Stimulated activated naive B cell treated with anti-CD40 and anti-IgM and Interleukin-4, amounts not matched to agents 10 μg/mL and 1 μg/mL and 100 μg/mL, for 72 hours (primary cell): ENCODE measurements around the gene PCNT.
"Not testable (repeated sequence)": the region's sequence is repeated elsewhere in the genome, so short reads cannot be mapped to it uniquely, and the experiment has no call there.

Experiments used
- ATAC-seq, 2 donors: fragments of 150-1000 bp; cut with Tn5 transposase; replicated peaks; 2 replicates each; pipeline ENCODE4 v1.10.0; 2021; ENCODE audit warnings: moderate library complexity in 1 of 2
- DNase-seq: peaks from one replicate; pipeline ENCODE4 v3.0.0; 2021
- H3K27ac Mint-ChIP-seq: one replicate; pipeline ENCODE4 v1.8.0; 2022; ENCODE audit warnings: mild to moderate bottlenecking, mixed read lengths
- H3K27me3 Mint-ChIP-seq, 2 donors: one replicate each; pipeline ENCODE4 v1.8.0; 2022; ENCODE audit warnings: mixed read lengths in 2 of 2
- H3K36me3 Mint-ChIP-seq, 2 donors: one replicate each; pipeline ENCODE4 v1.8.0; 2022; ENCODE audit warnings: mixed read lengths in 2 of 2, mild to moderate bottlenecking in 1 of 2
- H3K4me1 Mint-ChIP-seq, 2 donors: one replicate each; pipeline ENCODE4 v1.8.0; 2022; ENCODE audit warnings: mixed read lengths in 2 of 2, mild to moderate bottlenecking in 1 of 2
- H3K4me3 Mint-ChIP-seq, 2 donors: one replicate each; pipeline ENCODE4 v1.8.0; 2022; ENCODE audit warnings: mild to moderate bottlenecking in 2 of 2, mixed read lengths in 2 of 2, moderate library complexity in 1 of 2
- H3K9me3 Mint-ChIP-seq, 2 donors: one replicate each; pipeline ENCODE4 v1.8.0; 2022; ENCODE audit warnings: mixed read lengths in 2 of 2, mild to moderate bottlenecking in 1 of 2

Gene PCNT

GRCh38 chr21:46458315-46459023 is 134.5 kb downstream of the PCNT start, which contains the start of gene DIP2A:
TSS of gene DIP2A (plus strand) at chr21:46458891. CDS start at chr21:46459132, 241 bp downstream.
- no peaks in the 10 kb centered on the region for H3K9me3 Mint-ChIP-seq
- peak within 1 kb of the TSS; percentile 93 to 94 for H3K4me3 Mint-ChIP-seq
- ATAC-seq (peak; percentile 97), DNase-seq (peak; percentile 94)
- peaks cover 12 to 15% of the 10 kb centered on the region in 2 donors for H3K36me3 Mint-ChIP-seq
- peaks cover 13 to 37% of the 10 kb centered on the region in 2 donors for H3K4me1 Mint-ChIP-seq
- H3K27me3 Mint-ChIP-seq: no peaks in the 10 kb centered on the region
- peak within 1 kb of the TSS; percentile 95 for H3K27ac Mint-ChIP-seq

GRCh38 chr21:46459024-46459355 is 135.0 kb downstream of the PCNT start:
- DNase-seq (no peak), ATAC-seq (no peak)
- Mint-ChIP-seq H3K27me3 (no peaks in the 10 kb centered on the region), H3K4me1 (peaks cover 13 to 37% of the 10 kb centered on the region in 2 donors), H3K36me3 (peaks cover 12 to 16% of the 10 kb centered on the region in 2 donors), H3K9me3 (no peaks in the 10 kb centered on the region), H3K27ac (peak overlapping the region; percentile 77), H3K4me3 (peak overlapping the region; percentile 88 to 94)

GRCh38 chr21:46459356-46460112 is 135.6 kb downstream of the PCNT start:
- Mint-ChIP-seq H3K9me3 (no peaks in the 10 kb centered on the region), H3K36me3 (peaks cover 14 to 19% of the 10 kb centered on the region in 2 donors), H3K4me1 (peaks cover 13 to 37% of the 10 kb centered on the region in 2 donors), H3K27ac (peak overlapping the region; percentile 94), H3K27me3 (no peaks in the 10 kb centered on the region), H3K4me3 (peak overlapping the region; percentile 88 to 94)
- DNase-seq (no peak), ATAC-seq (no peak)

- Mint-ChIP-seq H3K27ac (peak overlapping the region; percentile 72), H3K36me3 (peaks cover 4 to 13% of the 10 kb centered on the region in 2 donors), H3K9me3 (no peaks in the 10 kb centered on the region), H3K4me1 (peaks cover 12 to 22% of the 10 kb centered on the region in 2 donors), H3K27me3 (no peaks in the 10 kb centered on the region), H3K4me3 (no peak overlapping the region)
- ATAC-seq (no peak), DNase-seq (no peak)
Measured at GRCh38 chr21:46461909-46462308, 138.0 kb downstream of the PCNT start.

- not testable (repeated sequence) for H3K4me1 Mint-ChIP-seq, H3K27ac Mint-ChIP-seq, ATAC-seq, DNase-seq, H3K9me3 Mint-ChIP-seq, H3K27me3 Mint-ChIP-seq, H3K4me3 Mint-ChIP-seq
- peaks cover 4 to 17% of the 10 kb centered on the region in 2 donors for H3K36me3 Mint-ChIP-seq
Measured at GRCh38 chr21:46465153-46465552, 141.2 kb downstream of the PCNT start.

- H3K27me3 Mint-ChIP-seq: no peaks in the 10 kb centered on the region
Measured at GRCh38 chr21:46465651-46466050, 141.7 kb downstream of the PCNT start.

GRCh38 chr21:46468108-46468774 is 144.3 kb downstream of the PCNT start:
- Mint-ChIP-seq H3K27ac (no peak overlapping the region), H3K27me3 (no peaks in the 10 kb centered on the region), H3K9me3 (no peaks in the 10 kb centered on the region), H3K4me1 (peaks cover 6 to 18% of the 10 kb centered on the region in 2 donors), H3K36me3 (peaks cover 4 to 19% of the 10 kb centered on the region in 2 donors), H3K4me3 (no peak overlapping the region)
- ATAC-seq: no peak
- DNase-seq: no peak

More at GRCh38 chr21:46465651-46466050, 141.7 kb downstream of the PCNT start:
- no peak overlapping the region for H3K27ac Mint-ChIP-seq
- ATAC-seq (no peak), DNase-seq (no peak)
- H3K4me1 Mint-ChIP-seq: peaks cover 0 to 5% of the 10 kb centered on the region in 2 donors
- no peak overlapping the region for H3K4me3 Mint-ChIP-seq
- H3K9me3 Mint-ChIP-seq: no peaks in the 10 kb centered on the region
- peaks cover 4 to 17% of the 10 kb centered on the region in 2 donors for H3K36me3 Mint-ChIP-seq

- Mint-ChIP-seq H3K9me3 (no peaks in the 10 kb centered on the region), H3K36me3 (peaks cover 2 to 15% of the 10 kb centered on the region in 2 donors), H3K27ac (no peak overlapping the region), H3K4me1 (peaks cover 12 to 25% of the 10 kb centered on the region in 2 donors), H3K4me3 (no peak overlapping the region), H3K27me3 (no peaks in the 10 kb centered on the region)
- no peak for DNase-seq
- no peak for ATAC-seq
Measured at GRCh38 chr21:46469275-46469674, 145.3 kb downstream of the PCNT start.

- ATAC-seq (no peak), DNase-seq (no peak)
- no peaks in the 10 kb centered on the region for H3K27me3 Mint-ChIP-seq
- no peak overlapping the region for H3K4me3 Mint-ChIP-seq
- H3K36me3 Mint-ChIP-seq: peaks cover 2 to 14% of the 10 kb centered on the region in 2 donors
- peaks cover 17 to 31% of the 10 kb centered on the region in 2 donors for H3K4me1 Mint-ChIP-seq
- no peaks in the 10 kb centered on the region for H3K9me3 Mint-ChIP-seq
- no peak overlapping the region for H3K27ac Mint-ChIP-seq
Measured at GRCh38 chr21:46471514-46471913, 147.6 kb downstream of the PCNT start.

GRCh38 chr21:46472246-46472645 is 148.3 kb downstream of the PCNT start:
- peaks cover 2 to 18% of the 10 kb centered on the region in 2 donors for H3K36me3 Mint-ChIP-seq
- no peaks in the 10 kb centered on the region for H3K9me3 Mint-ChIP-seq
- no peak for DNase-seq
- H3K27ac Mint-ChIP-seq: no peak overlapping the region
- H3K4me1 Mint-ChIP-seq: peaks cover 17 to 31% of the 10 kb centered on the region in 2 donors
- ATAC-seq: peak; percentile 58 to 68
- H3K4me3 Mint-ChIP-seq: no peak overlapping the region
- no peaks in the 10 kb centered on the region for H3K27me3 Mint-ChIP-seq

GRCh38 chr21:46474382-46474781 is 150.4 kb downstream of the PCNT start:
- Mint-ChIP-seq H3K27ac (no peak overlapping the region), H3K9me3 (no peaks in the 10 kb centered on the region), H3K4me3 (no peak overlapping the region), H3K4me1 (peaks cover 17 to 31% of the 10 kb centered on the region in 2 donors), H3K36me3 (peaks cover 7 to 17% of the 10 kb centered on the region in 2 donors), H3K27me3 (no peaks in the 10 kb centered on the region)
- ATAC-seq (peak; percentile 80 to 83), DNase-seq (no peak)

GRCh38 chr21:46475296-46475695 is 151.3 kb downstream of the PCNT start:
- no peak overlapping the region for H3K4me3 Mint-ChIP-seq
- H3K4me1 Mint-ChIP-seq: peaks cover 17 to 31% of the 10 kb centered on the region in 2 donors
- no peak for ATAC-seq
- H3K27ac Mint-ChIP-seq: no peak overlapping the region
- peaks cover 11 to 18% of the 10 kb centered on the region in 2 donors for H3K36me3 Mint-ChIP-seq
- DNase-seq: no peak
- no peaks in the 10 kb centered on the region for H3K9me3 Mint-ChIP-seq
- no peaks in the 10 kb centered on the region for H3K27me3 Mint-ChIP-seq

GRCh38 chr21:46477765-46478164 is 153.8 kb downstream of the PCNT start:
- no peaks in the 10 kb centered on the region for H3K27me3 Mint-ChIP-seq
- no peak for DNase-seq

GRCh38 chr21:46478910-46479309 is 155.0 kb downstream of the PCNT start:
- H3K36me3 Mint-ChIP-seq: peaks cover 12 to 16% of the 10 kb centered on the region in 2 donors
- H3K27ac Mint-ChIP-seq: no peak overlapping the region
- DNase-seq (no peak), ATAC-seq (no peak)
- H3K9me3 Mint-ChIP-seq: no peaks in the 10 kb centered on the region
- no peaks in the 10 kb centered on the region for H3K27me3 Mint-ChIP-seq
- no peak overlapping the region for H3K4me3 Mint-ChIP-seq
- H3K4me1 Mint-ChIP-seq: peaks cover 11 to 20% of the 10 kb centered on the region in 2 donors

More at GRCh38 chr21:46477765-46478164, 153.8 kb downstream of the PCNT start:
- H3K27ac Mint-ChIP-seq: no peak overlapping the region
- peaks cover 11 to 16% of the 10 kb centered on the region in 2 donors for H3K4me1 Mint-ChIP-seq
- H3K36me3 Mint-ChIP-seq: peaks cover 11 to 14% of the 10 kb centered on the region in 2 donors
- ATAC-seq: no peak
- no peaks in the 10 kb centered on the region for H3K9me3 Mint-ChIP-seq
- H3K4me3 Mint-ChIP-seq: no peak overlapping the region
